Central memory CD8-positive, alpha-beta T cell (primary cell): ENCODE data around the gene FXYD3.
"Not testable (repeated sequence)": the region's sequence is repeated elsewhere in the genome, so short reads cannot be mapped to it uniquely, and the experiment has no call there.

Experiments used
- ATAC-seq: fragments of 150-1000 bp; cut with Tn5 transposase; replicated peaks from 2 replicates; pipeline ENCODE4 v1.10.0; 2022; ENCODE audit warnings: mild to moderate bottlenecking, moderate FRiP score, moderate number of reproducible peaks; ENCODE audit not compliant: poor library complexity, severe bottlenecking; ENCODE audit errors: extremely low read depth
- DNase-seq, 2 donors: peaks; one replicate each; pipeline ENCODE4 v3.0.0; 2021; ENCODE audit warnings: low spot score in 2 of 2
- H3K27ac Mint-ChIP-seq: one replicate; pipeline ENCODE4 v1.8.0; 2022; ENCODE audit warnings: low read depth, mild to moderate bottlenecking, moderate library complexity, mixed read lengths
- H3K27me3 Mint-ChIP-seq: one replicate; pipeline ENCODE4 v1.8.0; 2022; ENCODE audit warnings: mixed read lengths
- H3K36me3 Mint-ChIP-seq: one replicate; pipeline ENCODE4 v1.8.0; 2022; ENCODE audit warnings: mild to moderate bottlenecking, moderate library complexity, mixed read lengths; ENCODE audit not compliant: insufficient read depth
- H3K4me1 Mint-ChIP-seq: one replicate; pipeline ENCODE4 v1.8.0; 2022; ENCODE audit warnings: mixed read lengths
- H3K4me3 Mint-ChIP-seq: one replicate; pipeline ENCODE4 v1.8.0; 2022; ENCODE audit warnings: mild to moderate bottlenecking, moderate library complexity, mixed read lengths
- H3K9me3 Mint-ChIP-seq: one replicate; pipeline ENCODE4 v1.8.0; 2022; ENCODE audit warnings: mixed read lengths

FXYD3 gene

DNA sequence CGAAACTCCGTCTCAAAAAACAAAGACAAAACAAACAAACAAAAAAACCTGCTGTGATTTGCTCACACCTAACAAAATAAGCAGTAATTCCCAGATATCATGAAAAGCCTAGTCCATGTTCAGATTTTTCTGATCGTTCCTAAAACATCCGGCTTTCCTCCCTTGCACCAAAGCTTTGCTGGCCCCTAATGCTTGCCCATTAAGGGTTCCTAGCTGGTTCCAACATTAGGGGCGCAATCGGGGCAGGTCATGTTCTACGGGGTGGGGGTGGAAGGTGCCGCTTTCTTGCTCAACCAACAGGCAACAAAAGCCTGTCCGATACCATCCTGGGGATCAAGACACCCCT, 25.5 kb upstream of the FXYD3 start:
- Mint-ChIP-seq H3K27me3 (no peaks in the 10 kb centered on the region), H3K36me3 (no peaks in the 10 kb centered on the region), H3K9me3 (no peaks in the 10 kb centered on the region), H3K4me1 (peaks cover 19% of the 10 kb centered on the region), H3K4me3 (no peak overlapping the region), H3K27ac (no peak overlapping the region)
- no peak for ATAC-seq
- DNase-seq = no peak

DNA sequence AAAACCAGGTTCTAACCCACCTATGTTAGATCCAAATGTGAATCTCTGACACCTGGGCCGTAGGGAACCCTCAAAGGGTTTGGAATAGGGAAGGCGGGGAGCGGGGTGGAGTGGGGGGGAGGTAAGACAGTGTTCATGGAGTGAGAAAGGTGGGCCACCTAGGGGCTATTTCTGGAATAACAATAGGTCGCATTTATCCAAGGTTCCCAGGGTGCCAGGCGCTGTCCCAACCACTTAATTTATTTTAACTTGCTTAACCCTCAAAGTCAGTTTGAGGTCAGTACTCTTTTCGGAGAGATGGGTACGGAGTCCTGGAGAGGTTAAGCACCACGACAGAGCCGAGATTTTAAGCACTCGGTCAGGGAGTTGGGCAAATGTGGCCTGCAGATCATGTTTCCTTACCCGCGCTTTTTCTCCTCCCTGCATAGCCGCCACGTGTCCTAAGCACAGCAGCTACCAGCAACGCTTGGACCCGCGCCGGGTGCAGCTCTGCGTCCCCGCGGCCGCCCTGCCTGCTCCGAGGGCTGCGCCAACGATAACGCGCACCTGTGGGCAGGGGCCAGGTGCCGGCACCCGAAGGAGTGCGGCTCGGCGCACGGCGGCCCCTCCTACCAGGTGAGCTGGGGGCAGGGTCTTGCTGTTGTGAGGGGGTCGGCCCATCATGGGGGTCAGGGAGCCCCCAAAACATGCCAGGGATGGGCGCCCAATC, 25.0 kb upstream of the FXYD3 start:
- H3K9me3 Mint-ChIP-seq = no peaks in the 10 kb centered on the region
- no peaks in the 10 kb centered on the region for H3K27me3 Mint-ChIP-seq
- H3K4me1 Mint-ChIP-seq = peaks cover 15% of the 10 kb centered on the region
- H3K36me3 Mint-ChIP-seq = no peaks in the 10 kb centered on the region
- H3K27ac Mint-ChIP-seq = no peak overlapping the region
- ATAC-seq (no peak), DNase-seq (peak in 1 of 2 donors; percentile 26)
- no peak overlapping the region for H3K4me3 Mint-ChIP-seq

GRCh38 chr19:35093430-35093829, 22.2 kb upstream of the FXYD3 start:
- no peak overlapping the region for H3K4me3 Mint-ChIP-seq
- no peak overlapping the region for H3K27ac Mint-ChIP-seq
- no peaks in the 10 kb centered on the region for H3K27me3 Mint-ChIP-seq
- H3K9me3 Mint-ChIP-seq = no peaks in the 10 kb centered on the region
- DNase-seq (no peak), ATAC-seq (no peak)
- no peaks in the 10 kb centered on the region for H3K4me1 Mint-ChIP-seq
- H3K36me3 Mint-ChIP-seq = no peaks in the 10 kb centered on the region

GRCh38 chr19:35093941-35094647, 21.5 kb upstream of the FXYD3 start:
- Mint-ChIP-seq H3K36me3 (no peaks in the 10 kb centered on the region), H3K4me3 (no peak overlapping the region), H3K27ac (no peak overlapping the region), H3K27me3 (no peaks in the 10 kb centered on the region), H3K9me3 (no peaks in the 10 kb centered on the region), H3K4me1 (no peaks in the 10 kb centered on the region)
- ATAC-seq = no peak
- DNase-seq = no peak

DNA sequence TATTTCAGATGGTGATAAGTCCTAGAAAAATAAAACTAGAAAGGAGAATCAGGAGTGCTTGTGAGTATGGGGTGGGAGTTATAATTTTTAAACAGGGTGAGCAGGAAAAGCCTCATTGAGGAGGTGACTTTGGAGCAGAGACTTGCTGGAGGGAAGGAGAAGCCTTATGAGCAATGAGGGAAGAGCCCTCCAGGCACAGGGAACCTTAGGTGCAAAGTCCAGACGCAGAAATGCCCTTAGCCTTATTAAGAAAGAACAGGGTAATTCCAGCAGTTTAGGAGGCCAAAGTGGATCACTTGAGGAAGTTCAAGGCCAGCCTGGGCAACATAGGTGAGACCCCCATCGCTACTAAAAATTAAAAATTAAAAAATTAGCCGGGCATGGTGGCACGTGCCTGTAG, 21.0 kb upstream of the FXYD3 start:
- no peaks in the 10 kb centered on the region for H3K27me3 Mint-ChIP-seq

DNA sequence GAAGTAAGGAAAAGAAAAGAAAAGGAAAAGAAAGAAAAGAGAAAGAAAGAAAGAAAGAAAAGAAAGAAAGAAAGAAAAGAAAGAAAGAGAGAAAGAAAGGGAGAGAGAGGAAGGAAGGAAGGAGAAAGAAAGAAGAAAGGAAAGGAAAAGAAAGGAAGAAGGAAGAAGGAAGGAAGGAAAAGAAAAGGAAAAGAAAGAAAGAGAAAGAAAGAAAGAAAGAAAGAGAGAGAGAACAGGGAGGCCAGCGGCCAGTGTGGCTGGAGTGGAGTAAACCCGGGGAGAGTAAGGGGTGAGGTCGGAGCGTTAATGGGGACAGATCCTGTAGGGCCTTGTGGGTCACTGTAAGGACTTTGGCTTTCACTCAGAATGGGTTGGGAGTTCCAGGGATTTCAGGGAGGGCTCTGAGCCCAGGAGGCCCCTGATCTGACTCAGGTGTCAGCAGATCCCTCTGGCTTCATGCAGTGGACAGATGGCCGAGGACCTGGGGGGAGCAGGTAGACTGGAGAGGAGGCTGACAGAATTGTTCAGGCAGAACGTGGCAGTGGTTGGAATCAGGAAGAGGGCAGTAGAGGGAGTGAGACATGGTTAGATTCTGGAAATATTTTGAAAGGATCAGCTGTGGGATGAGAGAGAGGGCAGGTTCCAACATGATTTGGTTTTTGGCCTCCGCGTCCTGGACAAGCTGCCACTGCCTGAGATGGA, 19.8 kb upstream of the FXYD3 start:
- no peak for ATAC-seq
- Mint-ChIP-seq H3K36me3 (no peaks in the 10 kb centered on the region), H3K27me3 (no peaks in the 10 kb centered on the region), H3K9me3 (no peaks in the 10 kb centered on the region), H3K4me3 (no peak overlapping the region), H3K27ac (no peak overlapping the region), H3K4me1 (no peaks in the 10 kb centered on the region)
- no peak for DNase-seq

More for the DNA sequence above, 21.0 kb upstream of the FXYD3 start:
- Mint-ChIP-seq H3K4me1 (no peaks in the 10 kb centered on the region), H3K27ac (no peak overlapping the region), H3K4me3 (no peak overlapping the region), H3K36me3 (no peaks in the 10 kb centered on the region), H3K9me3 (no peaks in the 10 kb centered on the region)
- ATAC-seq (no peak), DNase-seq (no peak)

DNA sequence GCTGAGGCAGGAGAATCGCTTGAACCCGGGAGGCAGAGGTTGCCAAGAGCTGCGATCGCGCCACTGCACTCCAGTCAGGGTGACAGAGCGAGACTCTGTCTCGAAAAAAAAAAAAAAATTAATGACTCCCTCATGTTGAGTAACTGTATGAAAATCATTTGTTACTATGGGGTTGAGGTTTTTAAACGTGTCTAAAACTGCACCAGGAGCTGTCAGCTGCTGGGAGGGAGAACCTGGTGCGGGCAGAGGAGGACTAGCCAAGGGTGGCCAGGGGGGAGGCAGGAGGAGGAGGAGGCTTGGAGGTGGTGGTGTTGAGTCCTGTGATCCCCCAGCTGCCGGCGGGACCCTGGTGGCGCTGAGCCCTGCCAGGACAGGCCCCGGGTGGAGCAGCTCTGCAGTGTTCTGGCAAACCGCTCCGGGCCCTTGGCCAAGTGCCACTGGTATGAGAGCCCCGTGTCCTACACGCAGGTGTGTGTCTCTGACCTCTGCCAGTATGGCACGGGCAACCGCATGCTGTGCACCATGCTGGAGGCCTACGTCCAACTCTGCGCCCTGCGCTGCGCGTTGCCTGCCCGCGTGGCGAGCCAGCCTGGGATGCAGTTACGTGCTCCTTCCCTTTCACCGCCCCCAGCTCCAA, 17.1 kb upstream of the FXYD3 start:
- no peak for ATAC-seq
- no peak overlapping the region for H3K27ac Mint-ChIP-seq
- H3K4me1 Mint-ChIP-seq = no peaks in the 10 kb centered on the region
- no peaks in the 10 kb centered on the region for H3K9me3 Mint-ChIP-seq
- H3K27me3 Mint-ChIP-seq = no peaks in the 10 kb centered on the region
- no peak for DNase-seq
- no peaks in the 10 kb centered on the region for H3K36me3 Mint-ChIP-seq
- H3K4me3 Mint-ChIP-seq = no peak overlapping the region

GRCh38 chr19:35099155-35099896, 16.3 kb upstream of the FXYD3 start:
- no peaks in the 10 kb centered on the region for H3K27me3 Mint-ChIP-seq
- no peaks in the 10 kb centered on the region for H3K4me1 Mint-ChIP-seq
- H3K36me3 Mint-ChIP-seq = no peaks in the 10 kb centered on the region
- ATAC-seq (no peak), DNase-seq (no peak)
- no peak overlapping the region for H3K4me3 Mint-ChIP-seq
- no peaks in the 10 kb centered on the region for H3K9me3 Mint-ChIP-seq
- no peak overlapping the region for H3K27ac Mint-ChIP-seq

GRCh38 chr19:35099897-35100275, 15.7 kb upstream of the FXYD3 start:
- ATAC-seq = no peak
- no peaks in the 10 kb centered on the region for H3K27me3 Mint-ChIP-seq

DNA sequence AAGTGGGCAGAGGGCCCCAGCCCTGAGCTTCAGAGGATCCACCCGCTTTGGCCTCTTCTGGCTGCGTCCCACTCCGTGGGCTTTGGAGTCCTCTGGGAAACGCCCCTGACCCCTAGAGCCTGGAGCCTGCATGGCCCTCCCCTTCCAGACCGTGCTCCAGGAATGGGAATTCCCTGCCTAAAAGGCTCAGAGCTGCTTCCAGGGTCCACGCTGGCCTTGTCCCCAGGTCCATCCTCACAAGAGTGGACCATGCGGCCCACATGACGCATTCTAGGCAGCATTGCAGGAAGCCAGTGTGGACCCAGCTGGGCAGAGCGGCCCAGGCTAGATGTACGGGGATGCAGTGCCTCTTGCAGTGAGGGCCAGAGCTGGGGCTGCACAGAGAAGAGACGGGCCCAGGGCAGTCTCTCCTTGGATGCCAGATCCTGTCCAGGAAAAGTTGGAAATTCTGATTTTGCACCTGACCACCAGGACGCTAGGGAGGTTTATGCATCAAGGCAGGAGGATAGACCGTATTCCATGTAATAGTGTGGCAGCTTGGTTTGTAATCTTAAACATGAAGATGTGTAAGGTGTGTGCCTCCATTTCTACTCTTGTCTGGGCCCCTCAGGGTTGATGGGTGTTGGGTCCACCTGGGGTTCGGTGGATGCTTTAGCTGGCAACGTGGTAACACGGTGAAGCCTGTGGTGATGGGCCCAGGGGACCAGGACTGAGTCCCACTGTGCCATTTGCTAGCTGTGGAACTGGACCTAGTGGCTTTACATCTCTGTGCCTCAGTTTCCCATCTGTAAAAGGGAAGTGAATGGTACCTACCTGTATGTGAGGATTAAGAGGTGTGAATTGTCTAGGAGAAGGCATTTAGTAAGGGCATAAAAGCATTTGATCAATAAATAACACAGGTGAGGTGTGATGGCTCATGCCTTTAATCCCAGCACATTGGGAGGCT, 14.8 kb upstream of the FXYD3 start:
- Mint-ChIP-seq H3K4me1 (no peaks in the 10 kb centered on the region), H3K27ac (no peak overlapping the region), H3K4me3 (no peak overlapping the region), H3K9me3 (no peaks in the 10 kb centered on the region), H3K27me3 (no peaks in the 10 kb centered on the region), H3K36me3 (no peaks in the 10 kb centered on the region)
- no peak for DNase-seq
- no peak for ATAC-seq

More at GRCh38 chr19:35099897-35100275, 15.7 kb upstream of the FXYD3 start:
- H3K9me3 Mint-ChIP-seq = no peaks in the 10 kb centered on the region
- no peak overlapping the region for H3K27ac Mint-ChIP-seq
- no peak overlapping the region for H3K4me3 Mint-ChIP-seq
- no peaks in the 10 kb centered on the region for H3K36me3 Mint-ChIP-seq
- H3K4me1 Mint-ChIP-seq = no peaks in the 10 kb centered on the region
- DNase-seq = no peak

DNA sequence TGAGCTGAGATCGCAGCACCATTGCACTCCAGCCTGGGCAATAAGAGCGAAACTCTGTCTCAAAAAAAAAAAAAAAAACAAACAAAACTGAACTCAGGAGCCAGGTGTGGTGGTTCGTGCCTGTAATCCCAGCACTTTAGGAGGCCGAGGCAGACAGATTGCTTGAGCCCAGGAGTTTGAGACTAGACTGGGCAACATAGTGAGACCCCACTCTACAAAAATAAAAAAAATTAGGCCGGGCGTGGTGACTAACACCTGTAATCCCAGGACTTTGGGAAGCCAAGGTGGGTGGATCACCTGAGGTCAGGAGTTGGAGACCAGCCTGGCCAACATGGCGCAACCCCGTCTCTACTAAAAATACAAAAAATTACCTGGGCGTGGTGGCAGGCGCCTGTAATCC, 13.7 kb upstream of the FXYD3 start:
- H3K4me3 Mint-ChIP-seq, ATAC-seq, H3K36me3 Mint-ChIP-seq, DNase-seq, H3K27ac Mint-ChIP-seq, H3K27me3 Mint-ChIP-seq, H3K9me3 Mint-ChIP-seq, H3K4me1 Mint-ChIP-seq: not testable (repeated sequence)
